ENCODE measurements around the gene THAP7. TPM values are rescaled to one million over a fixed set of nuclear protein-coding genes. Genes with fewer than 3 reads are reported as not detected.

The THAP7 gene
- total and polyA plus RNA-seq, 9 of the 15 experiments (the other 6 are each of a cell fraction or from before 2014, with no cell fraction given), result 7.9 to 263 (median 84.1) TPM

DNA sequence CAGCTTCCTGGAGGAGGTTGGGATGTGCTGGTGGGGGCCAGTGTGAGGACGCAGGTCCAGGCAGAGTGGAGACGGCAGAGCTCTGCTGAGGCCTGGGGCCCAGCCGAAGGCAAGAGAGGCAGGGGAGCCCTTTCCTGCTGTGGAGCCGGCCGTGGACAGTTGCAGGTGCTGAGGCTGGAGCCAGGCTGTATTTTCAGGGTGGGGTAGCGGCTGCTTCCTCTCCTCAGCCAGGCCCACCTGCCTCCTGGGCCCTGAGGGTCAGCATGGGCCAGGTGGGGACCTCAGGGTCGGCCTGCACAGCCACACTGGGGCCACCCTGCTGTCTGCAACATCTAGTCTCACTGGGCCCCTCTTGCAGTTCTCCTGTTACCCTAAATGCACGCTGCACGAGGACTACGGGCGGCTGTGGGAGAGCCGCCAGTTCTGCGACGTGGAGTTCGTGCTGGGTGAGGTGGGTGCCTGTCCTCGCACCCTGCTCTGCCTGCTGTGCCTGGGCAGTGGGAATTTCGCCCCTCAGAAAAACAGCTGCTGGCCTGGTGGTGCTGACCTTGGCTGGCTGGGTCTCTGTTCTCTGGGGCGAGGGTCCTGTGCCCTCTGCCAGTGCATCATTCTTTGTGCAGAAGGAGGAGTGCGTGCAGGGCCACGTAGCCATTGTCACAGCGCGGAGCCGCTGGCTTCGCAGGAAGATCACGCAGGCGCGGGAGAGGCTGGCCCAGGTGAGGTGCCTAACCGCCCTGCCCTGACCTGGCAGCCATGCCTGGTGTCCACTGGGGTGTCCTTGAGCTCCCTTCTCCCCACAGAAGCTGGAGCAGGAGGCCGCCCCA, 8.4 kb downstream of the THAP7 start (continued):
- TF ChIP-seq SP2 (IDR thresholded peaks at IDR 0.05; ENCODE audit: extremely low read depth, low read depth, low read length, poor library complexity, severe bottlenecking) (no peak), FUS (optimal IDR thresholded peaks at IDR 0.05; ENCODE audit: low read depth, low read length) (no peak), FOXK1 (CRISPR knock-in tag; IDR thresholded peaks at IDR 0.05; ENCODE audit: borderline replicate concordance) (no peak), ZFPM2 (CRISPR knock-in tag; IDR thresholded peaks at IDR 0.05) (no peak), ZNF224 (CRISPR knock-in tag; IDR thresholded peaks at IDR 0.05) (no peak), ZNF436 (CRISPR knock-in tag; IDR thresholded peaks at IDR 0.05) (no peak), GTF2A2 (tag; IDR thresholded peaks at IDR 0.05) (no peak), HDAC6 (IDR thresholded peaks at IDR 0.05; ENCODE audit: low read depth, low read length) (0 out of 2 replicates have a peak, but pooled peaks have one; percentile 1), TAF15 (IDR thresholded peaks at IDR 0.05; ENCODE audit: low read depth, low read length) (no peak), FIP1L1 (IDR thresholded peaks at IDR 0.05; ENCODE audit: low read depth, low read length, poor library complexity, severe bottlenecking) (no peak), RBBP5 (IDR thresholded peaks at IDR 0.05; ENCODE audit: borderline replicate concordance, insufficient read depth, low read length, poor library complexity, severe bottlenecking) (no peak), ZNF444 (CRISPR knock-in tag; IDR thresholded peaks at IDR 0.05) (no peak), ELF4 (CRISPR knock-in tag; IDR thresholded peaks at IDR 0.05) (no peak), ZNF431 (CRISPR knock-in tag; IDR thresholded peaks at IDR 0.05) (no peak), HDAC1 (IDR thresholded peaks at IDR 0.05) (no peak), SUPT5H (IDR thresholded peaks at IDR 0.05) (no peak), CREBBP (IDR thresholded peaks at IDR 0.05; ENCODE audit: low read depth, low read length) (no peak), ZKSCAN3 (CRISPR knock-in tag; IDR thresholded peaks at IDR 0.05) (no peak), RBM34 (IDR thresholded peaks at IDR 0.05; ENCODE audit: borderline replicate concordance, insufficient read depth, low read length) (no peak)
- TF ChIP-seq, protein P1, sequence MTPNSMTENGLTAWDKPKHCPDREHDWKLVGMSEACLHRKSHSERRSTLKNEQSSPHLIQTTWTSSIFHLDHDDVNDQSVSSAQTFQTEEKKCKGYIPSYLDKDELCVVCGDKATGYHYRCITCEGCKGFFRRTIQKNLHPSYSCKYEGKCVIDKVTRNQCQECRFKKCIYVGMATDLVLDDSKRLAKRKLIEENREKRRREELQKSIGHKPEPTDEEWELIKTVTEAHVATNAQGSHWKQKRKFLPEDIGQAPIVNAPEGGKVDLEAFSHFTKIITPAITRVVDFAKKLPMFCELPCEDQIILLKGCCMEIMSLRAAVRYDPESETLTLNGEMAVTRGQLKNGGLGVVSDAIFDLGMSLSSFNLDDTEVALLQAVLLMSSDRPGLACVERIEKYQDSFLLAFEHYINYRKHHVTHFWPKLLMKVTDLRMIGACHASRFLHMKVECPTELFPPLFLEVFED (CRISPR knock-in tag; conservative IDR thresholded peaks at IDR 0.05), result 0 out of 2 replicates have a peak, but pooled peaks have one; percentile 5
- TF ChIP-seq, protein P2, sequence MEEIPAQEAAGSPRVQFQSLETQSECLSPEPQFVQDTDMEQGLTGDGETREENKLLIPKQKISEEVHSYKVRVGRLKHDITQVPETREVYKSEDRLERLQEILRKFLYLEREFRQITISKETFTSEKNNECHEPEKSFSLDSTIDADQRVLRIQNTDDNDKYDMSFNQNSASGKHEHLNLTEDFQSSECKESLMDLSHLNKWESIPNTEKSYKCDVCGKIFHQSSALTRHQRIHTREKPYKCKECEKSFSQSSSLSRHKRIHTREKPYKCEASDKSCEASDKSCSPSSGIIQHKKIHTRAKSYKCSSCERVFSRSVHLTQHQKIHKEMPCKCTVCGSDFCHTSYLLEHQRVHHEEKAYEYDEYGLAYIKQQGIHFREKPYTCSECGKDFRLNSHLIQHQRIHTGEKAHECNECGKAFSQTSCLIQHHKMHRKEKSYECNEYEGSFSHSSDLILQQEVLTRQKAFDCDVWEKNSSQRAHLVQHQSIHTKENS (CRISPR knock-in tag; IDR thresholded peaks at IDR 0.05), result no peak
- TF ChIP-seq, protein P3, sequence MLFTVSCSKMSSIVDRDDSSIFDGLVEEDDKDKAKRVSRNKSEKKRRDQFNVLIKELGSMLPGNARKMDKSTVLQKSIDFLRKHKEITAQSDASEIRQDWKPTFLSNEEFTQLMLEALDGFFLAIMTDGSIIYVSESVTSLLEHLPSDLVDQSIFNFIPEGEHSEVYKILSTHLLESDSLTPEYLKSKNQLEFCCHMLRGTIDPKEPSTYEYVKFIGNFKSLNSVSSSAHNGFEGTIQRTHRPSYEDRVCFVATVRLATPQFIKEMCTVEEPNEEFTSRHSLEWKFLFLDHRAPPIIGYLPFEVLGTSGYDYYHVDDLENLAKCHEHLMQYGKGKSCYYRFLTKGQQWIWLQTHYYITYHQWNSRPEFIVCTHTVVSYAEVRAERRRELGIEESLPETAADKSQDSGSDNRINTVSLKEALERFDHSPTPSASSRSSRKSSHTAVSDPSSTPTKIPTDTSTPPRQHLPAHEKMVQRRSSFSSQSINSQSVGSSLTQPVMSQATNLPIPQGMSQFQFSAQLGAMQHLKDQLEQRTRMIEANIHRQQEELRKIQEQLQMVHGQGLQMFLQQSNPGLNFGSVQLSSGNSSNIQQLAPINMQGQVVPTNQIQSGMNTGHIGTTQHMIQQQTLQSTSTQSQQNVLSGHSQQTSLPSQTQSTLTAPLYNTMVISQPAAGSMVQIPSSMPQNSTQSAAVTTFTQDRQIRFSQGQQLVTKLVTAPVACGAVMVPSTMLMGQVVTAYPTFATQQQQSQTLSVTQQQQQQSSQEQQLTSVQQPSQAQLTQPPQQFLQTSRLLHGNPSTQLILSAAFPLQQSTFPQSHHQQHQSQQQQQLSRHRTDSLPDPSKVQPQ (CRISPR knock-in tag; IDR thresholded peaks at IDR 0.05; ENCODE audit: borderline replicate concordance), result no peak
